LNCaP clone FGC (cell line): ENCODE data around the gene ULBP2.
"Not testable (repeated sequence)": the region's sequence is repeated elsewhere in the genome, so short reads cannot be mapped to it uniquely, and the experiment has no call there.

Source experiments
- DNase-seq: peaks from one replicate; pipeline ENCODE4 v3.0.0-alpha.2; 2011; ENCODE audit warnings: low read depth
- H3K4me3 ChIP-seq: 2 replicates; pipeline ENCODE4 v1.5.1; 2011; ENCODE audit warnings: mild to moderate bottlenecking, low read depth, low read length, control low read depth
- CTCF ChIP-seq: IDR thresholded peaks from 2 replicates; pipeline ENCODE4 v1.5.1; 2012; ENCODE audit warnings: mild to moderate bottlenecking; ENCODE audit not compliant: control insufficient read depth, insufficient read depth; ENCODE audit errors: extremely low read depth

Gene ULBP2

GRCh38 chr6:149967591-149967990 lies 25.8 kb downstream of the ULBP2 start:
- no peak for TF ChIP-seq CTCF
- no peak overlapping the region for H3K4me3 ChIP-seq
- no peak for DNase-seq

- H3K4me3 ChIP-seq, DNase-seq: not testable (repeated sequence)
Measured at GRCh38 chr6:149967999-149968398, 26.2 kb downstream of the ULBP2 start.

- H3K4me3 ChIP-seq, result not testable (repeated sequence)
Measured at GRCh38 chr6:149968909-149969308, 27.1 kb downstream of the ULBP2 start.

GRCh38 chr6:149969635-149970034 lies 27.8 kb downstream of the ULBP2 start:
- no peak overlapping the region for H3K4me3 ChIP-seq
- DNase-seq, result no peak
- TF ChIP-seq CTCF, result no peak

More at GRCh38 chr6:149968909-149969308, 27.1 kb downstream of the ULBP2 start:
- not testable (repeated sequence) for DNase-seq

- DNase-seq, H3K4me3 ChIP-seq: not testable (repeated sequence)
Measured at GRCh38 chr6:149974394-149974793, 32.6 kb downstream of the ULBP2 start.

GRCh38 chr6:149974825-149975224 lies 33.0 kb downstream of the ULBP2 start:
- H3K4me3 ChIP-seq, result no peak overlapping the region
- DNase-seq, result no peak
- TF ChIP-seq CTCF, result no peak

- DNase-seq, result no peak
- no peak for TF ChIP-seq CTCF
- H3K4me3 ChIP-seq, result no peak overlapping the region
Measured at GRCh38 chr6:149975400-149975799, 33.6 kb downstream of the ULBP2 start.

- no peak for DNase-seq
- no peak for TF ChIP-seq CTCF
- no peak overlapping the region for H3K4me3 ChIP-seq
Measured at GRCh38 chr6:149977221-149977620, 35.4 kb downstream of the ULBP2 start.

- no peak overlapping the region for H3K4me3 ChIP-seq
- DNase-seq, result no peak
- TF ChIP-seq CTCF, result no peak
Measured at GRCh38 chr6:149978610-149979009, 36.8 kb downstream of the ULBP2 start.
